GM19238 (cell line): ENCODE data around the gene CSH1.
"Not testable (repeated sequence)": the region's sequence is repeated elsewhere in the genome, so short reads cannot be mapped to it uniquely, and the experiment has no call there.

ENCODE experiments used
- DNase-seq: peaks from one replicate; pipeline ENCODE4 v3.0.0; 2011; ENCODE audit warnings: low spot score; ENCODE audit not compliant: insufficient read length

CSH1 gene

GRCh38 chr17:63896524-63897354, at the start of gene CSH1:
Gene CSH1 (minus strand): TSS chr17:63896574. CDS start chr17:63896511, 63 bp downstream.
- DNase-seq: not testable (repeated sequence)

DNA sequence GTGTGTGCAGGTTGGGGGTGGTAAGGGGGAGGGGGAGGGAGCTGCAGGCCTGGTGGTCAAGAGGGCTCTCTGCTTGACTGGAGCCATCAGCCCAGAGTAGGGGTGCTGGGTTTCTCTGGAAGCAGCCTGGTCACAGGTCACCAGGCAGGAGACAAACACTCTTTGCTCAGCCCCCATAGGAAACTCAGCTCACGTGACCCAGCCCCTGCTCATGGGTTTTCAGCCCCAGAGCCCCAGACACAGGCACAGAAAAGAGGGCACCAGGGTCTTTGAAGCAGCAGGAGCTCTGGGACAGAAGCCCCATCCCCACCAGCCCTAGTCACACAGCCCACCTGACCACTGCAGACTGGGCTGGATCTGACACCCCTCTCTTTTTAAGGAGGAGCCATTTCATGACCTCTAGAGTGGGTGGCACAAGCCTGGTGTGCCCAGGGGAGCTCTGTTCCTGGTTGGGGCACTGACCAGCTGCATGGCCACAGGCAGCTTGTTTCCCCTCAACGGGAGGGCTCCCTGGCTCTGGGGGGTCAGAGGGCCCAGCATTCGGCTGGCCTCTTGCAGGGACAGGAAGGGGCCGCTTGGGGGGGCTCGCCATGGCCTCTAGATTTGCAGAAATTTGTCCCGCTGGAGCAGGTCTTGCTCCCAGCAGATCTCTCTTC, 49.5 kb upstream of the CSH1 start:
- peak; percentile 50 for DNase-seq

GRCh38 chr17:63944736-63945499, 48.5 kb upstream of the CSH1 start:
- DNase-seq: no peak

DNA sequence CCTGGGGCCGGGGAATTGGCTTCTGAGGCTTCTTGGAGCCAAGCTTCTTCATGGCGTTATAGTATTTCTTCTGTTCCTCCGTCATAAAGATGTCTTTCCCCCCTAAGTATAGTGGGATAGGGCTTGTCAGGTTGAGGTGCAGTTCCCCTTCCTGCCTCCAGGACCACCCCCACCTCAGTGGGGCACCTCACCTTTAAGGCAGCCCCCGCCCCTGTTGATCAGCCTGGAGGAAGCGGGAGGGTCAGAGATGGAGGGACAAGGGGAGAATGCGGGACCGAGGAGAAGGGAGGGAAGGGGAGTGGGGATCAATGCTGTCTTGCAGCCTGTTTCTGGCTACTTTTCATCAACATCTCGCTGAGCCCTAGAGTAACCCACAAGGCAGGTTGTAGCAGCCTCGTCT, 47.4 kb upstream of the CSH1 start:
- no peak for DNase-seq

DNA sequence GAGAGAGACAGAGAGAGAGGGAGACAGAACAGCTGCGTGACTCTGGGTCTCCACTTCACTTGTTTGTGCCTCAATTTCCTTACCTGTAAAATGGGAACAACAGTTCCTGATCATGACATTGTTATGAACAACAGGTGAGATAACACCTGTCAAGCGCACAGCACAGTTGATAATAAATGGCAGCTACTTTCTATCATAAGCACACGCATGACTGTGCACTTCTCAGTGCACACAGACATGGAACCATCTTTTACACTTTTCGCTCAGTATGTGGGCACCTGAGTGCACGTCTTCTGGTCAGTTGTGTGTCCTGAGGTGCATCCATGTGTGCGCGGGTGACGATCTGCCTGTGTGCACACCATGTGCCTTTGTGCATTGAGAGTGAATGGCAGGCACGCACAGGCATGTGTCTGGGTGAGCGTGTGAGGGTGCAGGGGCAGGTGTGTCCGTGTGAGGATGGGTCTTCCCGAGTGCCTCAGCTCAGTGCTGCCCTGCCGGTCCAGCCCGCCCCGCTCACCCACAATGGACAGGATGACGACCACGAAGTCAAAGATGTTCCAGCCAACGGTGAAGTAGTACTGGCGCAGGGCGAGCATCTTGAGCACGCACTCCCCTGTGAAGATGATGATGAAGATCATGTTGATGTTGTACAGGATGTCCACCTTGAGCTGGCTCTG, 46.1 kb upstream of the CSH1 start:
- no peak for DNase-seq

DNA sequence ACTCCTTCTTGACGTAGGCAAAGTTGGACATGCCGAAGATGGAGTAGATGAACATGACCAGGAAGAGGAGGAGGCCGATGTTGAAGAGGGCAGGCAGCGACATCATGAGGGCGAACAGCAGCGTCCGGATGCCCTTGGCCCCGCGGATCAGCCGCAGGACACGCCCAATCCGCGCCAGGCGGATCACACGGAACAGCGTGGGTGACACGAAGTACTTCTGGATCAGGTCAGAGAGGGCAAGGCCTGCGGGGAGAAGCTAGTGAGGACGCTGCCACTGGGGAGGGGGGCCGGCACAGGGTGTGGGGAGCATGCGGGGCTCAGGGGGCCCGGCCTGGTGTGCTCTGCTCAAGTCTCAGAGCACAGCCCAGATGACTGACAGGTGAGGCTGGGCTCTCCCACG, 45.4 kb upstream of the CSH1 start:
- DNase-seq: no peak

DNA sequence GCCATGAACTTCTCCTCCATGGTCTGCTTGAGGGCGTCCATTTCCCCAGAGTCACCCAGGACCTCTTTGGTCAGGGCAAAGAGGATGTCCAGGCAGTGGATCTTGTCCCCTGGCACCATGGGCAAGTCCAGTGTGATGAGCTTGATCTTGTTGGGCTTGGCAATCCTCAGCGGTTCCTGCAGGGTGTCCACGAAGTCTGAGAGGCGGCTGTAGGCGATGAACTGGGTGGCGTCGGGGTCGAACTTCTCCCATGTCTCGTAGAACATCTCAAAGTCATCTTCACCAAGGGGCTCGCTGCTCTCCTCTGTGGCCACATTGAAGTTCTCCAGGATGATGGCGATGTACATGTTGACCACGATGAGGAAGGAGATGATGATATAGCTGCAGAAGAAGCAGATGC, 44.8 kb upstream of the CSH1 start:
- no peak for DNase-seq

DNA sequence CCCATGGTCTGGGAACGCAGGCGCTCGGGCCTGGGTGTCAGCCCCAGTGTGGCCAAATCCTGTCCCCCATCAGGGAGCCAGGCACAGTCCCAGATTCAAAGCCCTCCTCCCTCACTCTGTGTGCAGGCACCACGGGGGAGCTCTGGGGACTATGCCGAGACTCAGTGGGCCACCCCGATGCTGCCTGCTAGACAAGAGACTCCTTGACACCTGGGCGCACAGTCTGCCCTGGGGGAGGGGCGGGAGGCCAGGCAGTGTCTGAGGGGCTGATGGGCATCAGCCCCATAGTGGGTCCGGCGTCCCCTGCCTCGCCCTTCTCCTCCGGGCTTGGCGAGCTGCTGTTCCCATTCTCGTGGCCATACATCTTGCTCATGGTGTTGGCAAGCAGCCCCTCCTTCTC, 44.2 kb upstream of the CSH1 start:
- DNase-seq: no peak

DNA sequence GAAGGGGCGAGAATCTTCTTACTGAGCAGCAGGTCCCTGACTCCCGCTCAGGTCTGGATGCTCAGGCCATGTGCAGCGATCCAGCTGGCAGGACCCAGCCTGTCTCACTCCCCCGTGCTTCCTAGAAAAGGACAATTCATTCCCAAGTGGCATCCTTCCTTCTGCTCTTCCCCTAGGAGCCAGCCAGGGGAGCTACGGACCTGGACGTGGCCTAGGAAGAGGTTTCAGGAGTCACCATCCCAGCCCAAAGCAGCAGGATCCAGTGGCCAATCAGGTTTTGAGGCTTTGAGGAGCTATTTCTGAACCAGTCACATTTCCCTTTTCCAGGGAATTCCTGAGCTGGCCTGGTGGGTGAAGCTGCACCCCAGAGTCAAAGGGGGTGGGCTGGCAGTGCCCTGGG, 43.5 kb upstream of the CSH1 start:
- DNase-seq: no peak

- DNase-seq: no peak
These were observed 43.0 kb upstream of the CSH1 start for GRCh38 chr17:63939401-63939800.

DNA sequence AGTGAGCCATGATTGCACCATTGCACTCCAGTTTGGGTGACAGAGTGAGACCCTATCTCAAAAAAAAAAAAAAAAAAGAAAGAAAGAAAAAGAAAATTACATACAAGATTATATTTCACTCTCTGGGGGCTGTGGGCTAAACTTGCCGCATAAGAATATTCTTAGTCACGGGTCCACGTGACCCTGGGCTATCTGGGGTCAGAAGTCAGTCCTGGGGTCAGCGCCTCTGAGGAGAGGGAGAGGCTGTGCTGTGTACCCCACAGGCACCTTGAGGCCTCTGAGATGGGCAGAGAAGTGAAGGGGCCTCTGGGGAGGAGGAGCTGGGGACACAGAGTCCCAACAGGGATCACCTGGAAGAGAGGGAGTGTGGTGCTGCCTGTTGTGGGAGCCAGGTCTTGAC, 41.5 kb upstream of the CSH1 start:
- no peak for DNase-seq

DNA sequence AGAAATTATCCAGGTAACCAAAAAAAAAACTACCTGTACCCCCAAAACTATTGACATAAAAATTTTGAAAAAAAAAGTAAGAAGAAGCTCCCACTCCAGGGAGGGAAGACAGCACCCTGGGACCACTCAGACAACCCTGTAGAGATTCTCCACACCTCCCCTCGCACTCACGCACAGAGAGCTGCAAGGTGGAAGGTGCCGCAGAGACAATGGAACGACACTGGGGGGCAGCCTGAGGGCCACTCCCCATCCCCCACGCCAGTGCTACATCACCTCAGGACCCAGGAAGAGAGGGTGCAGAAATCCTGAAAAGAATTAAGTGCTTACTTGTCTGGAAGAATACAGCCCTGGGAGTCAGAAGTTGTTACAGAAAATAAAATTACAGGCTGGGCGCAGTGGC, 40.9 kb upstream of the CSH1 start:
- no peak for DNase-seq

- no peak for DNase-seq
These were observed 38.1 kb upstream of the CSH1 start for GRCh38 chr17:63934183-63935112.

DNA sequence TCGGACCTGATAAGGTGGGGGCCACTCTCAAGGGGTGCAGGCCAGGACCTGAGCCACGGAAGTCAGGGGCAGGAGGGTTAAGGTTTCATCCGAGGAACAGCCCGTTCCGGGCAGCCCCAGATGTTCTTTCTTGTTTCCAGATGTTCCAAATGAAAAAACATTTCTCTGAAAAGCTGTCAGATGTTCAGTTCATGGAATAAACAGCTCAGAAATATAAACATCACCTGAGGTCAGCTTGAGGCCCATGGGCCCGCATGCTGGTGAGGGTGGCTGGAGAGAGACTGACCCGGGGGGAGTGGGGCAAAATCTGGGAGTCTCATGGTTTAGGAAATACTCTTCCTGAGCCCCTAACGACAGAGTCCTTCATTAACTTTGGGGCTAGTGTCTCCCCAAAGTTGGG, 37.2 kb upstream of the CSH1 start:
- DNase-seq: no peak

GRCh38 chr17:63932721-63933120, 36.3 kb upstream of the CSH1 start:
- DNase-seq: no peak

DNA sequence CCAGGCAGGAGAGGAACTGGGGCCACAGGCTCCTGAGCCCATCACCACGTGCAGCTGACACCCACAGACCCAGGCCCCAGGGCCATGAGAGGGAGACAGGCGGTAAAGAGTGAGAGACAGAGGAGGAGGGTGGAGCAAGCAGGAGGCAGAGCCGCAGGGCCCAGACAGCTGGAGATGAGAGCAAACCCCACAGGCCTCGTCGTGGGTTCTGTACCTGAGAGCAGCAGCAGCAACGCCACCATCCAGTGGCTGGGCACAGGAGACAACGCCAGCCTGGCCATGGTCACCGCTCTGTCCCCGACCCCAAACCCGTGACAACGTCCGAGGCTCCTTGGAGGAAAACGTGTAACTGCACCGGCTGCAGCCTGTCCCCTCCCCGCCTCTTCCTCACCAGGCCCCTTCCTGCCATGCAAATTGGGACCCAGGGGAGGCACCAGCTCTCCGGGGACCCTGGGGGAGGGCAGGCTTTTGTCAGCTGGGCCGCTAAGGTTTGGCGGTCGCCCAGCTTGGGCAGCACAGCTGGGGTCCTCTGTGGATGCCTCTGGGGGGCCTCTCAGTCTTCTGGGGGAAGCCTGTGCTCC, 35.7 kb upstream of the CSH1 start, which contains the start of gene CD79B:
TSS of gene CD79B (minus strand) at position 351 of the 581 bp plus-strand sequence. CDS start at position 281, 70 bp downstream.
- DNase-seq: peak; percentile 97

GRCh38 chr17:63930951-63931575, 34.7 kb upstream of the CSH1 start:
- DNase-seq: peak; percentile 84

- DNase-seq: no peak
These were observed 33.7 kb upstream of the CSH1 start for GRCh38 chr17:63929860-63930766.
